Colon (tissue), 2 donors: ENCODE measurements around the gene BCHE.

ENCODE experiments used
- FAIRE-seq: peaks from 2 replicates; lab custom pipeline; 2012; peaks lifted over from hg19 to GRCh38; lab: Jason Lieb, UNC
- donor health status: control.
- donor health status: control.

BCHE gene

GRCh38 chr3:165749821-165750220 lies 87.4 kb downstream of the BCHE start:
- FAIRE-seq = no peak

GRCh38 chr3:165749241-165749640 lies 88.0 kb downstream of the BCHE start:
- no peak for FAIRE-seq

DNA sequence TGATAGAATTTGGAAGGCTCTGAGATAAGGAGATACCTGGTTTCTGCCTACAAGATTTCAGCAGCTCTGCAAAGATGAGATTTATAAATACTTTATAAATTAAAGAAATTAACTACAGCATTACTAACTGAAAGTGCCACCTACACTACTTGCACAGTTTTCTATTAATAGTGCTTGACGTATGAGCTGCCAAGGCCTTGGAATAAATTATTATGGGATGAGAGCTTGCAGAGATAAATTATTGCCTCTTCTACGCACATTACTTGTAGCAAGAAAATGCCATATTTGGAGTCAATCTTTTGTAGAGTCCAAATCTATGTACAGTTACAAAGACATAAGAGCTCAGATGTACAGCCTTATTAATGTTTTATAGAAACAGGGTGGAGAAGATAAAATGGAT lies 89.1 kb downstream of the BCHE start:
- no peak for FAIRE-seq

DNA sequence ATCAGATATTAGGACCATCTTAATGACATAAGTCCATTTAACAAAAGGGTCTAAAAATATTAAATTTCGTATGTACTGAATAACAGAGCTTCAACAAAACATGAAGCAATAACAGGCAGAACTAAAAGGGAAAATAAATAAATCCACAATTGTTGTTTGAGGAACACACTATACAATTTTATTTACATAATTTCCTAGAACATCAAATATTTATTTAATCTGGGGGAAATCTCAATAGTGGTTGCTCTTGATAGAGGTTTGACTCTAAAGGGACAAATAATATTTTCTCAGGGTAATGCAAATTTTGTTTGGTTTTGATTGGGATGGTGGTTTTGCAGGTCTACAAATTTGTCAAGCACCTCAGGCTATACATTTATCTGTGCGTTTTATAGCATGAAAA lies 90.3 kb downstream of the BCHE start:
- no peak for FAIRE-seq

- FAIRE-seq = no peak
Observed at GRCh38 chr3:165744025-165744424, 93.2 kb downstream of the BCHE start.

DNA sequence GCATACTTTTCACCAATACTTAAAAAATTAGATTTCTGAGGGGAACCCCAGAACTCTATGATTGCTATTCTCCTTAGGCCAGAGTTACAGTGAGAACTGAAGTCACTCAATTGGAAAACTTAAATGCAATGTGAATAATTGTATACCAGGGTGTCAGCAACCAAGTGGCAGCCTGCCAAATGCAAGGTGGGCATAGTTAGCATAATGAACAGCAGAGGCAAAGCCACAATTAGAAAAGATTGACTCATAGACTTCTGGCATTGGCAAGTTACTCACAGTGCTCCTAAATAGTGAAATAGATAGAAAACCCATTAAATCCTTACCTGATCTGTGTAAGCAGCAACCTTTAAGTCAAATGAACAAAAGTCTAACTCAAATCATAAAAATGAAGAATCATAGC lies 94.9 kb downstream of the BCHE start:
- no peak for FAIRE-seq

GRCh38 chr3:165729756-165730155 lies 107.5 kb downstream of the BCHE start:
- no peak for FAIRE-seq

DNA sequence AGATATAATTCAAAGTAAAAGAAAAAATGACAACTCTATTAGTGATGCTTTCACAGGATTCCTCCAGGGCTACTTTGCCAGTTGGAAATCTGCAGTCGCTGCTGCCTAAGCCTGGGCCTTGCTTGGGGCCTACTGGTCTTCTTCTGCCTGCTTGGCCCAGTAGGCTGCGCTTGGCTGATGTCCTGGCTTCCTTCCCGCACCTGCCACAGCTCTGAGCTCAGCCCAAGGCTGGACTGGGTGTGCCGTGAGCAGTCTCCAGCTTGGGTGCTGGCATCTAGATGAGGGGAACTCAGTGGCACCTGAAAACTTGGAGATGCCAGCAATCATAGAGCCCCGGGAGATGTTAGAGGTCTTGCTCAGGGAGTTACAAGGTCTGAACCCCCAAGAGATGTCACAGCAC lies 108.3 kb downstream of the BCHE start:
- FAIRE-seq = no peak

GRCh38 chr3:165725296-165725695 lies 111.9 kb downstream of the BCHE start:
- no peak for FAIRE-seq
